ENCODE data around the gene MB21D2.
A peak's percentile ranks its signal among the peaks of the same experiment; 100 is the strongest.

MB21D2 gene

GRCh38 chr3:192847941-192848340 is 69.7 kb downstream of the MB21D2 start:
- peaks cover 22% of the 10 kb centered on the region for H3K4me1 ChIP-seq (ENCODE audit: control insufficient read depth, insufficient read depth, low read length)
- ChIA-PET POLR2A (no interaction called here), CTCF (no interaction called here)
- no peaks in the 10 kb centered on the region for H3K36me3 ChIP-seq (ENCODE audit: control insufficient read depth in 2 of 2, insufficient read depth in 1 of 2, low read length in 2 of 2)
- no peak overlapping the region for H3K27ac ChIP-seq (ENCODE audit: extremely low read depth, low read depth, low read length)
- H3K9me3 ChIP-seq (ENCODE audit: control insufficient read depth, insufficient read depth, low read depth, low read length), result no peaks in the 10 kb centered on the region
- TF ChIP-seq INSM2 (tag by site-specific recombination; IDR thresholded peaks at IDR 0.05) (no peak), ZFHX2 (tag by site-specific recombination; conservative IDR thresholded peaks at IDR 0.05) (0 out of 2 replicates have a peak, but pooled peaks have one; percentile 31), ZNF16 (tag by site-specific recombination; IDR thresholded peaks at IDR 0.05; ENCODE audit: low read depth) (no peak)
- no peak overlapping the region for H3K4me3 ChIP-seq (ENCODE audit: low read depth, low read length)

GRCh38 chr3:192845526-192845855 is 72.2 kb downstream of the MB21D2 start:
- Histone ChIP-seq H3K4me1 (ENCODE audit: control insufficient read depth, insufficient read depth, low read length) (peaks cover 10% of the 10 kb centered on the region), H3K4me3 (ENCODE audit: low read depth, low read length) (no peak overlapping the region), H3K36me3 (ENCODE audit: control insufficient read depth in 2 of 2, insufficient read depth in 1 of 2, low read length in 2 of 2) (no peaks in the 10 kb centered on the region), H3K9me3 (ENCODE audit: control insufficient read depth, insufficient read depth, low read depth, low read length) (no peaks in the 10 kb centered on the region), H3K27ac (ENCODE audit: extremely low read depth, low read depth, low read length) (no peak overlapping the region)
- TF ChIP-seq ZNF2 (tag by site-specific recombination; IDR thresholded peaks at IDR 0.05) (no peak), ZNF121 (tag by site-specific recombination; IDR thresholded peaks at IDR 0.05) (0 out of 2 replicates have a peak, but pooled peaks have one; percentile 19)
- POLR2A ChIA-PET, result no interaction called here
- CTCF ChIA-PET, result no interaction called here

GRCh38 chr3:192844836-192845525 is 72.7 kb downstream of the MB21D2 start:
- ChIA-PET POLR2A (interaction anchor here (0.6 kb wide), 1 partner anchor 72 kb away, joined by 3 read pairs; the partner anchor contains the start of gene MB21D2), CTCF (interaction anchor here (0.5 to 0.8 kb wide), 2 partner anchors 27 to 32 kb away, joined by 3 to 4 read pairs; no protein-coding TSS in a partner anchor)

More at GRCh38 chr3:192844836-192845525, 72.7 kb downstream of the MB21D2 start:
- peaks cover 10% of the 10 kb centered on the region for H3K4me1 ChIP-seq (ENCODE audit: control insufficient read depth, insufficient read depth, low read length)
- H3K4me3 ChIP-seq (ENCODE audit: low read depth, low read length), result no peak overlapping the region
- no peak overlapping the region for H3K27ac ChIP-seq (ENCODE audit: extremely low read depth, low read depth, low read length)
- TF ChIP-seq INSM2 (tag by site-specific recombination; IDR thresholded peaks at IDR 0.05) (no peak), PRDM4 (tag by site-specific recombination; IDR thresholded peaks at IDR 0.05) (0 out of 2 replicates have a peak, but pooled peaks have one; percentile 16), SP7 (tag by site-specific recombination; IDR thresholded peaks at IDR 0.05) (peak; percentile 69; the same call in 1 of the 2 replicates), PRDM6 (tag by site-specific recombination; IDR thresholded peaks at IDR 0.05) (peak; percentile 48), PATZ1 (tag by site-specific recombination; IDR thresholded peaks at IDR 0.05) (no peak)
- H3K36me3 ChIP-seq (ENCODE audit: control insufficient read depth in 2 of 2, insufficient read depth in 1 of 2, low read length in 2 of 2), result no peaks in the 10 kb centered on the region
- H3K9me3 ChIP-seq (ENCODE audit: control insufficient read depth, insufficient read depth, low read depth, low read length), result no peaks in the 10 kb centered on the region

Measured in HEK293 (cell line).